ENCODE results near the gene XRCC4.

The XRCC4 gene

DNA sequence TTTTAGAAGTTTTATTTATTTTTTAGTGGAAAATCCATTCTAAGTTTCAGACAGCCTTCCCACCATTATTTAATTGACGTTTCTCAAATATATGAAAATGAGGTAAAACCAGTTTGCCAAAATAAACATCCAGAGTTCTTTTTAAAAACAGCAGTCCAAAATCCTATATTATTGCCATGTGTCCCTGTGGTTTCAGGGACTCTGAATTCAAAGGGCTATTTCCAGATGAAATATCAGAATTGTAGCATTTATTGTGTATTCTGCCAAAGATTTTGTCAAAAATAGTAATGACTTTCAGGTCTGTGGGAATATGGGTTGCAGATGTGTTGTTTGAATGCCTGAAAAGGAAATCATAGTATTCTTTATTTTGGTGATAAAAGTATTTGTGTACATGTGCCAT, 41.6 kb downstream of the XRCC4 start:
- TF ChIP-seq GATA3 (IDR thresholded peaks at IDR 0.05; ENCODE audit: low read depth, low read length) (no peak), GATA2 (IDR thresholded peaks at IDR 0.05; ENCODE audit: low read depth, low read length) (no peak)

DNA sequence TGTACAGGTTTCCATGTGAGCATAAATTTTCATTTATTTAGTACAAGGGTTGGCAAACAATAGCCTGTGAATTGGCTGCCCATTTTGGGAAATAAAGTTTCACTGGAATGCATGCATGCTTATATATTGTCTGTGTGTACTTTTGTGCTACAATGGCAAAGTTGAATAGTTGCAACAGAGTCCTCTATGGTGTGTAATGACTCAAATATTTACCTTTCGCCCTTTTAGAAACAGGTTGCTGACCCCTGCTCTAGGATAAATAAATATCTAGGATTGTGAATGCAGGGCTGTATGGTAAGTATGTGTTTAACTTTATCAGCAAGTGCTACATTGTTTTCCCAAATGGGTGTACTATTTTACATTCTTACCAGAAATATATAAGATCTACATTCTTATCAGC, 47.2 kb downstream of the XRCC4 start:
- TF ChIP-seq GATA2 (IDR thresholded peaks at IDR 0.05; ENCODE audit: low read depth, low read length), result no peak
- TF ChIP-seq GATA3 (IDR thresholded peaks at IDR 0.05; ENCODE audit: low read depth, low read length), result no peak

GRCh38 chr5:83125560-83125959, 48.2 kb downstream of the XRCC4 start:
- no peak for TF ChIP-seq GATA2 (IDR thresholded peaks at IDR 0.05; ENCODE audit: low read depth, low read length)
- TF ChIP-seq GATA3 (IDR thresholded peaks at IDR 0.05; ENCODE audit: low read depth, low read length), result no peak

DNA sequence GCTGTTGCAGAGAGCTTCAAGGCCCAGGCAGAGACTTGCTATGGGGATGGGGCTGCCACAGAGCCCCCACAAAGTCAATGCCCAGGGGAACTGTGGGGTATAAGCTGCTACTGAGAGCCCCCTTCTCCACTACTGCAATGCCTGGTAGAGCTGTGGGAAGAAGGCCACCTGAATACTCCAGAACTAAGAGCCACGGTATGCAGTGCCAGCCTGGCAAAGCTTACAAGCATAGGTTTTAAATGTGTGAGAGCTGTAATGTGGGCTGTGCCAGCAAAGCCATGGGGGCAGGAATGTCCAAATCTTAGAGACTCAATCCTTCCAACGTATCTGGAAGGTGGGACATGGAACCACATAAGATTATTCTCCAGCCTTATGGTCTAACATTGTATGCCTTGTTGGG, 49.2 kb downstream of the XRCC4 start:
- no peak for TF ChIP-seq GATA3 (IDR thresholded peaks at IDR 0.05; ENCODE audit: low read depth, low read length)
- TF ChIP-seq GATA2 (IDR thresholded peaks at IDR 0.05; ENCODE audit: low read depth, low read length), result no peak

DNA sequence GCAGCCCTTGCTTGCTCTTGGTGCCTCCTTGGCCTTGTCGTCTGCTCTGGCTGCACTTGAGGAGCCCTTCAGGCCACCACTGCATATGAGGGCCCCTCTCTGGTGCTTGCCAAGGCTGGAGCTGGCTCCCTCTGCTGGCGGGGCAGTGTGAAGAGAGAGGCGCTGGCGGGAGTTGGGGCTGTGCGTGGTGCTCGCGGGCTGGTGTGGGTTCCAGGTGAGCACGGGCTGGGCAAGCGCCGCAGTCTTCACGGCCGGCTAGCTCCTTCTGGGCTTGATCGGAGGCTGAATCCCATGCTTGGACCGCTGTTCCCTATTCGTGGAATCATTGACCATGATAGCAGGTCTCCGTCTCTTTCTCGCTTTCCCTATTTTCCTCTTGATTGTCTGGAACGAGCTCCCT, 56.5 kb downstream of the XRCC4 start:
- no peak for TF ChIP-seq GATA3 (IDR thresholded peaks at IDR 0.05; ENCODE audit: low read depth, low read length)
- no peak for TF ChIP-seq GATA2 (IDR thresholded peaks at IDR 0.05; ENCODE audit: low read depth, low read length)

DNA sequence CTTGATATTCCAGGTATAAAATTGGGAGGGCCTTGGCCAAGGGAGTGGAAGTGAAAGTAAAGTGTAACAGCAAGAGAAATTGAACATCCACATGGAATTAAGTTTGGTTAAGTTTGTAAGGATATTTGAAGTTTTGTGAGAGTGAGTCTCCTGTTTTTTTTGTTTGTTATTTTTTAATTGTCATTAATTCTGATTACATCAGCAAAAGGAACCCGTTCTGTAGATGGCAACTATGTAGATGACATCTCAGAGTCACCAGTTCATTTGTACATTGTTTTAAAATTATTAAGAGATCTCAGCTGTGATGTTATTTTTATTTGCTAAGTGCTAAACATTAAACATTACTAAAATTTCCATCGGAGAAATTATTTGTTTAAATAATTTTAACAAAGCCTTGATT, 65.2 kb downstream of the XRCC4 start:
- no peak for TF ChIP-seq GATA3 (IDR thresholded peaks at IDR 0.05; ENCODE audit: low read depth, low read length)
- no peak for TF ChIP-seq GATA2 (IDR thresholded peaks at IDR 0.05; ENCODE audit: low read depth, low read length)

DNA sequence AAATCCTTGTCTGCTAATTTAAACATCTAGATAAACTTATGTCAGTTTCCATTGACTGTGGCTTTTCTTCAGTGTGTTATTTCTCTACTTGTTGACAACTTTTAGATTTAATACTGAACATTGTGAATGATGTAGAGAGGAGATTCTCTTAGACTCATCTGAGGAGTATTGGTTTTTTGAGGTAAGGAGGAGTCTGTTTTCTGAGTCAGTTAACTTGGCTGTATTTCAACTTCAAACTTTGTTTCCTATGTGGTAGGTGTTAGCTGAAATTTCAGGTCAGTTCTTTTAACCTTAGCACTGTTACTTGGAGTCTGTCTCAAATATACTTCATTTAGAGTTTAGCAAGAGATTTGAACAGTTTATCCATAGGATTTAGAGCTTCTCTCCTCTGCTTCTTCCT, 67.9 kb downstream of the XRCC4 start:
- no peak for TF ChIP-seq GATA3 (IDR thresholded peaks at IDR 0.05; ENCODE audit: low read depth, low read length)
- TF ChIP-seq GATA2 (IDR thresholded peaks at IDR 0.05; ENCODE audit: low read depth, low read length), result no peak

- TF ChIP-seq GATA2 (IDR thresholded peaks at IDR 0.05; ENCODE audit: low read depth, low read length) (no peak), GATA3 (IDR thresholded peaks at IDR 0.05; ENCODE audit: low read depth, low read length) (no peak)
Observed at GRCh38 chr5:83145882-83146331, 68.6 kb downstream of the XRCC4 start.

- TF ChIP-seq GATA3 (IDR thresholded peaks at IDR 0.05; ENCODE audit: low read depth, low read length), result no peak
- TF ChIP-seq GATA2 (IDR thresholded peaks at IDR 0.05; ENCODE audit: low read depth, low read length), result no peak
Observed at GRCh38 chr5:83146441-83146840, 69.1 kb downstream of the XRCC4 start.

GRCh38 chr5:83147593-83147992, 70.2 kb downstream of the XRCC4 start:
- TF ChIP-seq GATA2 (IDR thresholded peaks at IDR 0.05; ENCODE audit: low read depth, low read length) (no peak), GATA3 (IDR thresholded peaks at IDR 0.05; ENCODE audit: low read depth, low read length) (no peak)

DNA sequence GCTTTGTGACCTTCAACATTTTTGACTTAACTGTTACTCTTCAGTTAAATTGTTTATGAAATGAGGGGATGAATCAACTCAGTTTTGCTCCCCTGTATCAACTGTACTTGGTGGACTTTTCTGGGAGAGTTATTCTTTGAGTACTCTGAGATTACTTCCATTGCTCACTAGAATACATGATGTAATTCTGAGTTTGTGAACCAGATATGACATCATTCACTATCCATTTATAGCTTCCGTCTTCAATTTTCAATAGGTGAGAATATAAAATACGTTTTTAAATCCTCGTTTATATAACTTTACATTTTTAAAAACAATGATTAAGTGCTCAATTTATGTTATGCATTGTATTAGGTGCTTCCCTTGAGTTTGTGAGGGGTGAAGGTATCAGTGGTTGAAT, 71.0 kb downstream of the XRCC4 start:
- TF ChIP-seq GATA2 (IDR thresholded peaks at IDR 0.05; ENCODE audit: low read depth, low read length) (no peak), GATA3 (IDR thresholded peaks at IDR 0.05; ENCODE audit: low read depth, low read length) (no peak)

DNA sequence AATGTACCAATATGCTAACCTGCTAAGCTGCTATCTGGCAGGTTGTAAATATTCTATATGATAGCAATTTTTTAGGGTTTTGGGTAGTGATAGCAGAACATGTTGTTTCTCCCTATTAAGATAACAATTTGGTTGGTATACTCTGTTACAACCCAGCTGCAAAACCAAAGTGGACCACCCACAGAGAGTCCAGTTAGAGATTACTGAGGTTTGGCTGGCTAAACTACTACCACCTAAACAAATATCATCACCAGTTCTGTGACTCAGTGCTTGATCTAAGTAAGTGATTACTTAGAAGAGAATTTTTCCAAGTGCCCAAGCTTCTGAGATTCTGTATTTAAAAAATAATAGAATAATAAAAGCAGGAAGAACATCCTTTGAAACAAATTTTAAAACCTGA, 72.3 kb downstream of the XRCC4 start:
- TF ChIP-seq GATA2 (IDR thresholded peaks at IDR 0.05; ENCODE audit: low read depth, low read length) (no peak), GATA3 (IDR thresholded peaks at IDR 0.05; ENCODE audit: low read depth, low read length) (no peak)

DNA sequence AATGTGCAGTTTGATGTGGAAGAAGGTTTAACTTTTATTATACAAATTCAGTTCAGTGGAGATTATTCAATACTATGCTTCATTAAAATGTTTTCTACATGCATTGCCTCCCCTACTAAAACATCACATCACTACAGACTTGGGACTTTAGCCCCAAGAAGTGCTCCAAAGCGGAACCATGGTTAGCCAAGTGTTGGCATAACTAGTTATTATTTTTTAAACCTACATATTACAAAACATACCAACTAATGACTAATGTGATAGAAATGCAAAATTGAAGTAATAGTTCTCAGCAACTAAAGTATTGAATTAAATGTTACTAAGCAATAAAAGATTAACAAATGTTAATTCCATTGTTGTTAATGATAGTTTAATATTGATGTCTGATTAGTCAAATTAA, 74.5 kb downstream of the XRCC4 start:
- TF ChIP-seq GATA2 (IDR thresholded peaks at IDR 0.05; ENCODE audit: low read depth, low read length) (no peak), GATA3 (IDR thresholded peaks at IDR 0.05; ENCODE audit: low read depth, low read length) (no peak)

- TF ChIP-seq GATA2 (IDR thresholded peaks at IDR 0.05; ENCODE audit: low read depth, low read length), result no peak
- TF ChIP-seq GATA3 (IDR thresholded peaks at IDR 0.05; ENCODE audit: low read depth, low read length), result no peak
Observed at GRCh38 chr5:83156001-83156400, 78.7 kb downstream of the XRCC4 start.

GRCh38 chr5:83157163-83157562, 79.8 kb downstream of the XRCC4 start:
- no peak for TF ChIP-seq GATA3 (IDR thresholded peaks at IDR 0.05; ENCODE audit: low read depth, low read length)
- TF ChIP-seq GATA2 (IDR thresholded peaks at IDR 0.05; ENCODE audit: low read depth, low read length), result no peak

DNA sequence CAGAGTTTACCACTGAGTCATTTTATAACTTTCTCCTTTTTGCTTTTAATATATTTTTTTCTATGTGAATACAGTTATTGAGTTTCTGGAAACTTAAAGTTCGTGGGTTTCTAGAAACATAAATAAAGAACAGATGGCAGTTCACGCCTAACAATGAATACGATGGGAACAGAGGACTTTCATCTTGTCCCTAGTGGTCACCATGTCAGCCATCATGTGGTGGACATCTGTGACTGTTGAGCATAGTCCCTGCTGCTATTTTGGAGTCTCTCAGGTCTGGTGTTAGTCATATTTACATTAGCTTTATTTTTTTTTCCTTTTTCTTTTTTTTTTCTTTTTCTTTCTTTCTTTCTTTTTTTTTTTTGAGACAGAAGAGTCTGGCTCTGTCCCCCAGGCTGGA, 85.3 kb downstream of the XRCC4 start:
- no peak for TF ChIP-seq GATA2 (IDR thresholded peaks at IDR 0.05; ENCODE audit: low read depth, low read length)
- TF ChIP-seq GATA3 (IDR thresholded peaks at IDR 0.05; ENCODE audit: low read depth, low read length), result no peak
